HG02885 (cell line): ENCODE results near the gene TNFRSF19.
A peak's percentile ranks its signal among the peaks of the same experiment; 100 is the strongest.
"Not testable (repeated sequence)": the region's sequence is repeated elsewhere in the genome, so short reads cannot be mapped to it uniquely, and the experiment has no call there.

Experiments
- ATAC-seq: cut with Tn5 transposase; IDR thresholded peaks from one replicate; pipeline ENCODE4 v1.9.1; 2021; ENCODE audit warnings: mild to moderate bottlenecking; ENCODE audit not compliant: unreplicated experiment, poor library complexity

Gene TNFRSF19, protein sequence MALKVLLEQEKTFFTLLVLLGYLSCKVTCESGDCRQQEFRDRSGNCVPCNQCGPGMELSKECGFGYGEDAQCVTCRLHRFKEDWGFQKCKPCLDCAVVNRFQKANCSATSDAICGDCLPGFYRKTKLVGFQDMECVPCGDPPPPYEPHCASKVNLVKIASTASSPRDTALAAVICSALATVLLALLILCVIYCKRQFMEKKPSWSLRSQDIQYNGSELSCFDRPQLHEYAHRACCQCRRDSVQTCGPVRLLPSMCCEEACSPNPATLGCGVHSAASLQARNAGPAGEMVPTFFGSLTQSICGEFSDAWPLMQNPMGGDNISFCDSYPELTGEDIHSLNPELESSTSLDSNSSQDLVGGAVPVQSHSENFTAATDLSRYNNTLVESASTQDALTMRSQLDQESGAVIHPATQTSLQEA

DNA sequence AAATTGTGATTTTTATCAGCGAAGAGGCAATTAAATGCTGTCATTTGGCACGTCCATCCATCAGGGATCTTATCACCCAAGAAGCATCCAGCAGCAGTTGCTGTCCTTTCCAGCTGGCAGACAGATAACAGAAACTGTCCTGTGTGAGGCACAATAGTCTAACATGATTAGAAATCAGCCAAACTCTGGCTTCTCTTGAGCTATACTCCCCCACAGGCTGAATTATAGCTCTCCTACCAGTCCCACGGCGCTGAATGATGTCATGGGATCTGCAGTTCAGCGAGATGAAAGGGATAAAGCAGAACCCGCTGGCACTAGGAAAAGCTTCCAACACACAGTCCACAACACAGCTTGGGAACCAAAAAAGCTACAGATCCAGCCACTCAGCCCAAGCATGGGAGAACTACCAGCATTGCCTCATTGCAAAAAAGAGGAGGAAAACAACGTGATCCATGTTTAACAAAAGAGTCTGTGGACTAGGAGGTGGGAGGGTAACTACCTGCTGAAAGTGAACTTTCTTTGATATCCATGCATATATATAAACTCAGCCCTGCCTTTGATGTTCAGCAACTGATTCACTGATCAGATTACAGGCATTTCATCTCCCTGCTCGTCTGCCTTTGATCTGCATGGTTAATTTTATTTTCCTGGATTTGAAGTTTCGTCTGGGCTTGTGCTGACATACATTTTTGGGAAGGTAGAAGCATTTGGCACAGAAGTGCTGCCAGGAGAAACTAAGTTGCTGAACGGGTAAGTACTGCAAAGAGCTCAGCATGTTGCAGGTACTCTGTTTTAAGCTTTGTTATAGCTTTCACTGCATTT, at the start of gene TNFRSF19:
Gene TNFRSF19, plus strand, starts transcription at position 314 of the 822 bp plus-strand sequence. CDS start 19,772 bp downstream, outside the sequence.
- ATAC-seq = peak; percentile 52

DNA sequence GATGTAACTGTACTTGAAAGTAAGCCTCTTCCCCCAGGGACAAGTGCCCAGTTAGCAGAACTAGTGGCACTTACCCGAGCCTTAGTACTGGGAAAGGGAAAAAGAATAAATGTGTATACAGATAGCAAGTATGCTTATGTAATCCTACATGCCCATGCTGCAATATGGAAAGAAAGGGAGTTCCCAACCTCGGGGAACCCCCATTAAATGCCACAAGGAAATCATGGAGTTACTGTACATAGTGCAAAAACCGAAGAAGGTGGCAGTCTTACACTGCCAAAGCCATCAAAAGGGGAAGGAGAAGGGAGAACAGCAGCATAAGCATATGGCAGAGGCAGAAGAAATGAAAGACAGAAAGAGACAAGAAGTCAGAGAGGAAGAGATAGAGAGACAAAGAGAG, 40.3 kb upstream of the TNFRSF19 start:
- ATAC-seq = not testable (repeated sequence)

DNA sequence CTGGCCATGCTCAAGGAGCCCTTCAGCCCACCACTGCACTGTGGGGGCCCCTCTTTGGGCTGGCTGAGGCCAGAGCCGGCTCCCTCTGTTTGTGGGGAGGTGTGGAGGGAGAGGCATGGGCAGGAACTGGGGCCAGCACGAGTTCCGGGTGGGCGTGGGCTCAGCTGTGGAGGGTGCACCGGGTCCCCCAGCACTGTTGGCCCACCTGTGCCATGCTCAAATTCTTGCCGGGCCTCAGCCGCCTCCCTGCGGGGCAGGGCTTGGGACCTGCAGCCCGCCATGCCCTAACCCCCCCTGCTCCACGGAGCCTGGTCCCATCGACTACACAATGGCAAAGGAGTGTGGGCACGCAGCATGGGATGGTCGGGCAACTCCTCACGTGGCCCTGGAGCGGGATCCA, 38.8 kb upstream of the TNFRSF19 start:
- ATAC-seq = no peak

DNA sequence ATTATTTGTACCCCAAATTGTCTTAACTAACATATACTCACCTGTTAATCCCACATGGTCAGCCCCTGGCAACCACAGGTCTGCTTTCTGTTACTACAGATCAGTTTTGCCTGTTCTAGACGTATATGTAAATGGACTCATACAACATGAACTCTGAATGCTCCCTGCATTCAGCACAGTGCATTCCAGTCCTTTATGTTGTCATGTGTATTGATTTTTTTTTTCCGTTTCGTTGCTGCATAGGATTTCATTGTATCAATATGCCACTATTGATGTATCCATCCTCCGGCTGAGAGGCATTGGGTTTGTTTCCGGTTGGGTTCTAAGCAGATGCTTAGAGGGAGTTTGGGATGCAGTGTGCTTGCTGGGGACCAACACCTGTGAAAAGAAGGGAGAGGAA, 36.1 kb upstream of the TNFRSF19 start:
- no peak for ATAC-seq

DNA sequence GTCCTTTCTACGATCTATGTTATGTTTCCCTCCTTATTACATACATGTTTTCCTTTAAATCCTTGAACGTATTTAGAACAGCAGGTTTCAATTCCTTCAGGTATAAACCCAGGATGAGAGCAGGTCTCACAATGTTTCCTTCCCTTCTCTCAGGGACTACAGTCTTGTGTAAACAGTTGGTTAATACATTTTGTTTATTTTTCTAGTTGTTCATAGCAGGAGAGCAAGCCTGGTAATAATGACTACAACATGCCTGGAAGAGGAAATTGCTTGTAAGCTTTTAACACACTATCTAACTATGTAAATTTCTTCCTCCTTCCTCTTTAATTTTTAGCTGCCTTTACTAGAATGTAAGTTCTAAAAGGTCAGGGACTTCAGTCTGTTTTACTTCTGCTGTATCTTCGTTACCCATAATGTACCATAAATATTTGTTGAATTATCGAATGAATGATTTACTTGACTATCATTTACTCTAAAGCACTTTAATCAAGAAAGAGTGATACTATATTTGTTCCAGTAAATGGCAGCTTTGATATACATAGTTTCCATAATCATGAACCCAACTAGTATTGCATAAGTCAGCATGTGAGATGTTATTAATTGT, 28.9 kb upstream of the TNFRSF19 start:
- no peak for ATAC-seq

DNA sequence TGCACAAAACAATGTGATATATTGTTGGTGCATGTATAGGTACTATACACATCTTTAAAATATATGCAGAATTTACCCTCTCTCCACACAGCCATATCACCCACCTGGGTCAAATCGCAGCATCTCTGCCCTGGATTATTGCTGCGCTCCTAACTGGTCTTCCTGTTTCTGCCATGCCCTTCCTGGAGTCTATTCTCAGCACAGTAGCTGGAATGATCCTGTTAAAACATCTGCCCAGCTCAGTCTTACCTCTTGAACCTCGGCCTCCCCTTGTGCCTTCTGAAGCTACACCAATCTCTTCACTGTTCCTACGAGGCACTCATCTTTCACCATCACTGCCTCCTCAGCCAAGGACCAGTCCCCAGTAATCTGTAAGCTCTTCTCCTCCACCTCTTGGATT, 25.5 kb upstream of the TNFRSF19 start:
- ATAC-seq = no peak

DNA sequence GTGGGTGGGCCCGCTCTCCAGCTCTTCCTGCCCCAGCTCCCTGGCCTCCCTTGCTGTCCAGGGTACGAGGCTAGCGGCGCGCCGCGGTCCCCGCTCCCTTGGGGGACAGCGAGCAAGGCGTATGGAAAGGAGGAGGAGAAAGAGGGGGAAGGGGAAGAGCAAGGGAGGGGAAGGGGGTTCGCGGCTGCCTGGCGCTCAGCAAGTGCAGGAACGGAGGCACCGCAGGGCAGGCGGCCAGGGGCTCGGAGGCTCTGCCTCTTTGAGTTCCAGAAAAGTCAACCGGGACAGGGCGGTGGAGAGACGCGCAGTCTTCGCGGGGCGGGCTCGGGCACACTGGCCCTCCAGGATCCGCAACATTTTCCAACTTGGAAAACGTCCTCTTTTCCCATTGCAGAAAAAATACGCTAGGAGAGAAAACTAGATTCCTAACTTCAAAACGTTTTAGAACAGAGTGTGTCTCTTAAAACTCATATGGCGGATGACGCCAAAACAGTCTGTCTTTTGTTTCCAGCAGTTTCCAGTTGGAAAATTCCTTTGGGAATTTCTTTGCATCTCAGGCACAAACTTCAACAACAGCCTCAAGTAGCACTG, 23.1 kb upstream of the TNFRSF19 start:
- ATAC-seq = no peak

DNA sequence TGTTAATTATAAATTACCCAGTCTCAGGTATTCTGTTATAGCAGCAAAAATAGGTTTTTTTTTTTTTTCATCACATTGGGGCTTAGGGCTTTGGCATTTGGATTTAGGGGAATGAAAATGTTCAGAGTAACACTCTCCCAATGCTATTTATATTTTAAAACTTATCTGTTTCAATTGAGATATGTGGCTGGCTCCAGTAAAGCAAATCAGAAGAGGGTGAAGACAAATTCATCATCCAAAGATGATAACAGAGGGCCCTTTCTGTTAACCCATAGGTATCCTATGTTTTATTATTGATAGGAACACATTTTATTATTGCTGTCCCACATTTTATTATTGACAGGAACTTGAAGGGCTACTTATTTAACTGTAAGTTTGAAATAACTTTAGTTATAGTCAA, 20.5 kb upstream of the TNFRSF19 start:
- ATAC-seq = no peak

DNA sequence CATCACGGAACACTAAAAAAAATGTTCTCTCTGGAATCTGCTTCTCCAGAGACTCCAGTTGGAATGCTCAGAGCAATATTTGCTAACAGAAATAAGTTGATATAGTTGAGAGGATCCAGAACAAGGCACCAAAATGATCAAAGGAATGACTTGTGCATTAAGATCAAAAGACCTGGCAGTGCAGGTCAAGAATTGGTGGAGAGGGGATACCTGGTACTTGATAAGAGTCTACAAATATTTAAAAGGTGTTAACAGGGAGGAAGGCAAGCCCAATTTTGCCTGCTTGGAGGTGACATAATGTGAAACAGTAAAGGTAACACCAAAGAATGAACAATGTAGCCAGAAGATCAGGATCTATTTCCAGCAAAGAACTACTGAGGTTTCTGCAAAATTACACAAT, 20.0 kb upstream of the TNFRSF19 start:
- no peak for ATAC-seq

DNA sequence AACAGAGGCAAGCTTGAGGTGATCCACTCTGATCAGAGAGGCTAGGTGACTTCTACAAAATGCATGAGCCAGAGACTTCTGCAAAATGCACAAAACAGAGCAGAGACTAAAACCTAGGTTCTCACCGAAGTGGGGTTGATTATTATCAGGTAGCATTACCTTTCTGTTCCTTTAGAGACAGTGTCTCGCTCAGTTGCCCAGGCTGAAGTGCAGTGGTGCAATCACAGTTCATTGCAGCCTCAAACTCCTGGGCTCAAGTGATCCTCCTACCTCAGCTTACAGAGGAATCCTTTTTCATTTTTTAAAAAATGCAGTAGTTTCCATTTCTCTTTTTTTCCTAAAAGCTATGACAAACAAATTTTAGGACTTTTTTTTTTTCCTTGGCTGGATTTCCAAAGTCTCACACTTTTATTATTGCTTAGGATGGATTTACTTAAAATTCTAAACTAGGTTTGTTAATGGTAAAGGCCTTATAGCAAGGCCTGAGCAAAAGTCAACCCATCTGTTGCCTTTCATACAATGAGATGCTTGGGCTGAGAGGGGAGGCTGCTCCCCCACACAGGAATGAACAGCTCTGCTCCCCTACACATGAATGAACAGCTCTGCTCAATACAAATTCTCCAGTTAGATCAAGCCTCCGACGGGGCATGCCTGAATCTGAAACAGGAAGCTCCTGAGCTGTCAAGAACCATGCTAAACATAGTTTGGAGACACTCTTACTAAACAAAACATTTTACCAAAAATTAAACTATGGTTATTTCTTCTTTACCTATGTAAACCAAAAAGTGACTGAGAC, 18.8 kb upstream of the TNFRSF19 start:
- peak; percentile 43 for ATAC-seq

DNA sequence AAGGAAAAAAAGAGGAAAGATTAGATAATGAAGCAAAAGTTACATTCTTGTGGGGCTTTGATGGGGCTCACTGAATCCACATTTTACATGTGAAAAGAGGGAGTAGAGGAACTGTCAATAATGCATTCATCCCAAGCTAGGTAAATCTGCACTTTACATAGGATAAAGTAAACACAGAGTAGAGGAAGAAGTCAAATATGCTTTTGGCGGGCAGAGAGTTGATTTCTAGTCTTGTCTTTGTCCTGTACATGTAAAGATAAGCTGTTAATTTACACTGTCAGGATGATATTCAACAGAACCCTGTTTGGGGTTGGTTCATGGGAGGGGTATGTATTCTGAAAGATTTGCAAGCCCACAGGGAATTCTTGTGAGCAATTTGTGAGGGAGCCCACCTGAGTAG, 18.0 kb upstream of the TNFRSF19 start:
- ATAC-seq = no peak

DNA sequence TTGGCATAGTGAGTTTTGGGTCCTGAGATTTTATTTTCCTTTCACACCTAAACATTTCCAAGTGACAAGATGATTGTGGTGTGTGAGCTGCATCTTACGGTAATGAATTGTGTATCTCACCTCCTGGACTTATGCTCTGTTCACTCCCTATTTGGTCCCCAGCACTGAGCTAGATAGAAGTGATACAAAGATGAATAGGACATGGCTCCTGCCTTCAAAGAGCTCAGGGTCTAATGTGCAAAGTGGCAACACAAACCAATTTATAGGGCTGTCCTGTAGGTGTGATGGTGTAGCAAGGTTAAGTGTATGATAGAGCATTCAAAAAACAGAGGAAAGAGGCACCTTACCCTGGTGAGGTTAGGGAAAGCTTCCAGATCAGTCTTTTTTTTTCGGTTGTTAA, 17.6 kb upstream of the TNFRSF19 start:
- no peak for ATAC-seq

DNA sequence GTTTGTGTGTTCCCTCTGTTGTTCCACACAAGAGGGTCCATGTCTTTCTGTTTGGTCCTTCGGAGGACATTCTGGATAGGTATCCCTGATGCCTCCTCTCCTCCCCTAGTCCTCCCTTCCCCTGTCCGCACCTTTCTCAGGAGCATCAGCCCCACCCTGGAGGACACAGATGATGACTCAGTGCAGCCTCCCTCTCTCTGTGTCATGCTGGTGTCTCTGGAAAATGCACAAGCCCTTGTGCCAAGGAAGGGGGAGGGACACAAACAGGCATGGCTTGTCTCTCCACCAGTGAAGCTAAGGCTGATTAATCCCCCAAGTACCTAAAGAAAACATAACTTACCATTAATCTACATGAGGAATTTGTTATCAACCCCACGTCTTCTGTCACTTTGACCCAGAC, 16.2 kb upstream of the TNFRSF19 start:
- no peak for ATAC-seq

DNA sequence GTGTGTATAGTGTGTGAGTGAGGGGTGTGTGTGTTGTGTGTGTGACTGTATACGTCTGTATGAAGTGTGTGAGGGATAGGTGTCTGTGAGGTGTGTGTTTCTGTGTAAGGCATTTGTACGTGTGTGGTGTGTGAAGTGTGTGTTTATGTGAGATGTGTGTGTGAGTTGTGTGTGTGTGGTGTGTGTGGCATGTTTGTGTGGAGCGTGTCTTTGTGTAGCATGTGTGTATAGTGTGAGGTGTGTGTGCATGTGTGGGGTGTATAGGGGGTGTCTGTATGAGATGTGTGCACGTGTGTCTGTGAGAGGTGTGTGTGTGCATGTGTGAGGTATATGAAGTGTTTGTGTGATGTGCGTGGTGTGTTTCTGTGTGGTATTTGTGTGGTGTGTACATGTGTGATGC, 13.2 kb upstream of the TNFRSF19 start:
- no peak for ATAC-seq

DNA sequence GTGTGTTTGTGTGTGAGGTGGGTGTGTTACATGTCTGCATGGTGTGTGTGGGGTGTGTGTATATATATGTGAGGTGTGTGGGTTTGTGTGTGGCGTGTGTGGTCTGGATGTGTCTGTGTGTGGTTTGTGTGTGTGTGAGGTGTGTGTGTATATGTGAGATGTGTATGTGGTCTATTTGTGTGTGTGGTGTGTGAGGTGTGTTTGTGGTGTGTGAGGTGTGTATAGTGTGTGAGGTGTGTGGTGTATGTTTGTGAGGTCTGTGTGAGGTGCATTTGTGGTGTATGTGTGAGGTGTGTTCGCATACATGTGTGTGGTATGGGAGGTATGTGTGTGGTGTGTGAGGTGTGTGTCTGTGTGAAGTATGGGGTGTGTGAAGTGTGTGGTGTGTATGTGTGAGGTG, 12.5 kb upstream of the TNFRSF19 start:
- no peak for ATAC-seq

DNA sequence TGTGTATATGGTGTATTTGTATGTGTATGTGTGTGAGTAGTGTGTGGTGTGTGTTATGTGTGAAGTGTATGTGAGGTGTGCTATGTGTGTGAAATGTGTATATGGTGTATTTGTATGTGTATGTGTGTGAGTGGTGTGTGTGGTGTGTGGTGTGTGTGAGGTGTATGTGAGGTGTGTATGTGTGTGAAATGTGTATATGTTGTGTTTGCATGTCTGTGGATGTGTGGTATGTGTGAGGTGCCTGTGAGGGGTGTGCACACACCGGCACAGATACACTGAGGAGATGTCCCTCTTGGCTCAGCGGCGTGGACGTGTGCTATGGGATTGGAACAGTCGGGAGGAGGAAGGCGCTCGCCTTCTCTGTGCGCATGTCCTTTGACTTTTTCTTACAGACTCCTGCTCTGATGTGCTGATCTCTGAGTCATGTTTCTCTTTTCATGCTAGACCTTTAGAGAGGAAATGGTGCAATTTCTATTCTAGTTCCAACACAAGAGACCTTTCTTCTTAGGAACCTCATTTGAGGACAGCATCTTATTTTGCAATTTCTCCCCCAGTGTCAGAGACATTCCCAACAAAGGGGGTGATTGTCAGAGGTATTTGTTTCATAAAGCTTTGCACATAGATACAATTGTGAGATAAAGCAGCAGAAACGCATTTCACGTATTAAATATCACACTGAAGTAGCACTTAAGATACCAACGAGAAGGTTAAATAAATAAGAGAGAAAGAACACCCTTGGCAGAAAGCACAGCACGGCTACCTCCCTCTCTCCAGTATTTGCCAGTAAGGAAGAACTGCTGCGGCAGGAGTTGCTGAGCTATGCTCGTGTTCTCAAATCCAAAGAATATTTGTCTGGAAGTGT, 11.3 kb upstream of the TNFRSF19 start:
- ATAC-seq = no peak

DNA sequence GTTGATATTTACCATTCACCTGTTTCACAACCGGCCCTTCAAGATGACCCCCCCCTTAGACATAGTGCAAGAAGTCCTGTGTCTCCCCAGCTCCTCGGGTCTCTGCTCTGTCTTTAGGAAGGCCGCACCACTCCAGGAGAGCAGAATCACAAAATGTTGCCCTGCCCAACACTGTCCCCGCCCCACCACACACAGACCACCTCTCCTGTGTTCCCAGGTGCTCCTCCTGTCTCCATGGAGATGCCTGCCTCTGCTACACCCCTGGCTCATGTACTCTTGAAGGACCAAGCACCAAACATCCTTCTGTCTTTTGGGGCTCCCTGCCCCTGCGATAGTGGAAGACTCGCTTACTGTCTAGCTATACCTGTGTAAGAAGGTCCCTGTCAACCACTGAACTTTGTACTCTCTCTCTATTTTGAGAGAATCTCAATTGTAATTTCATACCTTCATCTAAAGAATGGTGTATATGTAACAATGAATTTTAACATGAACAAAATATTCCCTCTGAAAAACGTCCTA, 9.6 kb upstream of the TNFRSF19 start:
- ATAC-seq = no peak

DNA sequence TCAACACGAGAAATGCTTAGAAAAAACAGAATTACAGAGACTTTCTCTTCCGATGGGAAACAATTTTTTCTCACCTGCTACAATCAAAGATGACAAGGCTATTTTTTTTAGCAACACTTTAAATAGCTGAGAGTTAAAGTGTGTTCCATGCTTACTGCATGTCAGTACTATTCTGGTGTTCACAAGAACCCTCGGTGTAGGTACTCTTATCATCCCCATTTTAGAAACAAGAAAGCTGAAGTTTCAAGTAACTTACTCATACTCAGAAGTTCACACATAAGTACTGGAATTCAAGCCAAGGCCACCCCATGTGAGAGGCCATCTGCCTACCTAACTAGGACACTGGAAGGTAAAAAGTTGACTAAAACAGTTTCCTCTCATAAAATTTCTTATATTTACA, 9.0 kb upstream of the TNFRSF19 start:
- ATAC-seq = peak; percentile 90
